NCI-H82 treated with DMSO at 0.1 percent for 48 hours (cell line): ENCODE measurements around the gene CRIM1.
A peak's percentile ranks its signal among the peaks of the same experiment; 100 is the strongest.

Experiments used
- DNase-seq: peaks from one replicate; lab custom pipeline; 2025; ENCODE audit not compliant: unreplicated experiment; lab: John Stamatoyannopoulos, UW

Gene CRIM1

DNA sequence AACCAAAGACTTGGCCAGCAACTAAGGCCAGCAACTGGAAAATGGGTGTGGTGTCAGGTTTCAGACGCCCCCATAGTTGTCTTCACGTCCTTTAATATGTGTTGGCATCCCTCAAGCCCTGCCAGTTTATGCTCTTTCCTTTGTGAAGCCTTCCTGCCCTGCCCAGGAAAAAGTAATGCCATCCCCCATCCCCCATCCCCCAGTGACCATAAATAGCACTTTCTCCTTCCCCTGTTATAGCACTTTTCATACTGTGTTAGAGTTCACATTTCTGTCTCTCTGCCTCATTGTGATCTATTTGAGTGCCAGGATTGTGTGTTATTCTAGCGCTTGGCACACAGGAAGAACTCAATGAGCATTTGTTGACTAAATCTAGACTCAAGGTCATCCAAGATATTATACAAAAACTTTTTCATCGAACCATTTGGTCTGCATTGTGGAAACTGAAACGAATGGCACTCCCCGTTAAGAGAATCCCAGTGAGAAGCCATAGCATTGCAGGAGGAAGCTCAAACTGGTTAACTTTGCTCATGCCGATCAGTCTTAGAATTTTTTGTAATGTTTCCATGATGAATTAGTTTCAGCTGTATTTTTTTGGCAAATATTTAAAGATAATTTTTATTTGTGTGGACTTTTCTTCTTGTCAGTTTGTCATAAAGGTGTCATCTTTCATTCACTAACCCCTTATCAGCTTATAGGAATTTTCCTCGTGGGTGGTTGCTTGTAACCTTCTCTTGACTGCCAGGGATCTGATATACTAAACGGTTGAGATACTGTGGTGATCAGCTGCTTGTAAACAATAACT lies 15.7 kb downstream of the CRIM1 start:
- DNase-seq: no peak

GRCh38 chr2:36371928-36372391 lies 16.4 kb downstream of the CRIM1 start:
- DNase-seq: no peak

DNA sequence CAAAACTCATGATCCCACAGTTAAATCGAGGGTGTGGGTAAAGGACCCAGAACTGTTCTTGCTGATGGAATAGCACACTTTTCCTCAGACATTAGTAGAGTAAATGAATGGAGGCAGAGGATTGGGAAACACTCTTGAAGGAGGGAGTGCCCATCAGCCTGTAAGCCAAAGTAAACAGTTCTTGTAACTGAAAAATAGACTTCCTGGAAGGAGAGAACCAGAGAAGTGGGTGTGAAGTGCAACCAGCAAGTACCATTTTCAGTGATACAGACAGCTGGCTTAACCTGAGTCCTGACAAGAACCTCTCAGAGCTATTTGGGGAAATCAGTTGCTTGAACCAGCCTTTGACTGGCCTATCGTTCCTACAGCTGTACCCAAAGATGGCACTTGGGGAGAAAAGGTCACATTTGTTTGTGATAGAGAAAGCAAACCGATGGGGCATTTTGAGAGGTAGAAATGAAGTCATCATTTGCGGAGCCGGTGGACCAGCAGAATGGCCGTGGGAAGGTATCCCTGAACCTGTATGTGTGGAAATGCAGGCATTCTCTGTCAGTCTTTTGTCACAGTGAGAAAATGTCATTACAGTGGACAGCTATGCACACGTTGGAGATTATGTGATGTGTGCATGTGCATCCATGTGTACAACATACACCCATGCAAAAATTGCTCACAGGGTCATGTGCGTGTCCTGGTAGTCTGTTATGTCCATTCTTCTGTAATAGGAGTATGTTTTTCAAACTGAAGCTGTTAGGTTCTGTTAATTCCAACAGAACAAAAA lies 17.8 kb downstream of the CRIM1 start:
- DNase-seq: no peak

GRCh38 chr2:36374585-36374984 lies 19.0 kb downstream of the CRIM1 start:
- no peak for DNase-seq

- DNase-seq: no peak
Measured at GRCh38 chr2:36376319-36376765, 20.8 kb downstream of the CRIM1 start.

GRCh38 chr2:36376992-36377738 lies 21.6 kb downstream of the CRIM1 start:
- no peak for DNase-seq

- no peak for DNase-seq
Measured at GRCh38 chr2:36379710-36380448, 24.3 kb downstream of the CRIM1 start.

- no peak for DNase-seq
Measured at GRCh38 chr2:36380624-36381481, 25.3 kb downstream of the CRIM1 start.

DNA sequence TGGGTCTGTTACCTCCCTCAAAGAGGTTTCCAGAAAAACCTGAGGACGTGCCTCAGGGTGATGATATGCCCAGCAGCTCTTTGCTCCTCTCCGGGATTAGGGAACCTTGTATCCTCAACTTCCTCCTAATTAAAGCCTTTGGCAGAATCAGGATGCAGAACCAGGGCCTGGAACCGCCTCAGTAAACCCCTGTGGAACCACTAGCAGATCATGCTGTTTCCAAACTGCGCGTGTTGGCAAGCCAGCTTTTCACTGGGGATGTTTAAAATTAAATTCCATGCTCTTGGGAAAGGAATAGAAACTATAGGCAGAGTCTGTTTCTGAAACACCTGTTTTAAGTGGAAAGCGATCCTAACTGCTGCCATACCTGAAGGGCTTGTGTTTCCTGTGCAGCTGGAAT lies 26.4 kb downstream of the CRIM1 start:
- no peak for DNase-seq

DNA sequence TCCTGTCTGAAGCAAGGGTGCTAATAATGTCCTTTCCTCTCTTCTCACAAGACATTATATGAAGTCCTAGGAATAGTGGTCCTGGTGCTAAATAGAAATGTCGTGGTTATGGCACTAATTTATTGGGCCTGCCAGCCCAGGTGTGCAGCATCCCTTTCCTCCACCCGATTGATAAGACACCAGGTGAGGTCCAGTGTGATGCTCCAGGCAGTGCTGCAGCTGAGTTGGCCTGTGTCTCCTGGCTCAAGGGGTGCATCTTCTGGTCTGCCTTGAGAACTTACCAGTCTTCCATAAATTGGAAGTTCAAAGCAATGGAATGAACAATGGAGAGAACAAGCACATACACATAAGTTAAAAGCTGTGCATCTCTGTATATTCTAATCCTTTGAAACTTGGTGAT lies 26.9 kb downstream of the CRIM1 start:
- DNase-seq: no peak

GRCh38 chr2:36383726-36384125 lies 28.1 kb downstream of the CRIM1 start:
- no peak for DNase-seq

DNA sequence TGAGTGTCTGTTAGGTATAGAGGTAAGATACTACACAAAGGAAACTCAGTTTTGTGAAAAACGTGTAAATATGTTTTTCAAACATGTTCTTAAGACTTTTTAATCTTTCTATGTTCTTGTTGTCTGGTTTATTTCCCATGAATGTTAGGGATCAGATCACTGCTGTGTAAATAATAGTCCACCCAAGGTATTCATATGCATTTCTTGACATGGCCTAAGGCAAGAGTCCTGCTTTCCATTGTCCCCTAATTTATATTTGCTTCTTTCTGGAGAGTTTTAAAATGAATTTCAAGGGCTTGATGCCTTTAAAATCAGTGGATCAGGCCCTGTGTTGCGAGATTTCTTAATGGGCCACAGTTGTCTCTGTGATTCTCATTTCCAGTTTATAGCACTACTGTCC lies 28.9 kb downstream of the CRIM1 start:
- DNase-seq: no peak

GRCh38 chr2:36385603-36386002 lies 30.0 kb downstream of the CRIM1 start:
- no peak for DNase-seq

GRCh38 chr2:36387258-36387916 lies 31.8 kb downstream of the CRIM1 start:
- no peak for DNase-seq

GRCh38 chr2:36388472-36388871 lies 32.9 kb downstream of the CRIM1 start:
- no peak for DNase-seq

DNA sequence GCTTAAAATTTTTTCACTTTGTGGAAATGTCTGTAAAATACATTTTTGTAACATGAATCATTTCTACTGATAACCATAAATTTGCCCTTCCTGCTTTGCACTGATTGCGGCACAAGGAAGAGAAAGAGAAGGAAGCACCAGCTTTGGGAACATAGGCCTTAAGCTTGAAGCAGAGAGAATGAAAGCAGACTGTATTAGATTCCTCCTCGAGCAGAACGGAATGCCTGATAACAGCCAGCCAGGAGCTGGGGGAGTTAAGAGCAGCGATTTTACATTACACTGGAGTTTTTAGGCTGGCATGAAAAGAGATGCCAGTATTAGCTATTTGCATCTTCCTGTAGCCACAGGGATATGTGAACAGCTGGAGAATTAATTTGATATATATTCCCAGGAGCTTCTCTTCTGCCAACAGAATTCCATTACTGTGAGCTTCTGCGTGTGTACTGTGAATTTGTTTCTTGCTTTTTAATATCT lies 33.5 kb downstream of the CRIM1 start:
- DNase-seq: no peak

GRCh38 chr2:36389577-36389976 lies 34.0 kb downstream of the CRIM1 start:
- no peak for DNase-seq

- peak; percentile 27 for DNase-seq
Measured at GRCh38 chr2:36392571-36393255, 37.1 kb downstream of the CRIM1 start.
